Spleen (tissue), 7 donors: ENCODE measurements around the gene TSHR.

Experiments
- POLR2A ChIP-seq, 3 donors: fragments of 450-650 bp; IDR thresholded peaks; one replicate each; pipeline ENCODE4 v1.5.1; 2017; ENCODE audit warnings: antibody characterized with exemption in 3 of 3, mild to moderate bottlenecking in 1 of 3
- POLR2AphosphoS5 ChIP-seq, 3 donors: sonication (generic); formaldehyde crosslinking; IDR thresholded peaks; one replicate each; pipeline ENCODE4 v1.5.1; 2017; ENCODE audit warnings: antibody characterized with exemption in 3 of 3
- TF ChIP-seq, protein P1 (sequence below), 11 experiments: fragments of 200-600 bp in 7 of 11; fragments of 450-650 bp in 4 of 11; sonication (generic) in 4 of 11; IDR thresholded peaks in 8 of 11; conservative IDR thresholded peaks in 3 of 11; 1 replicate in 7 of 11; 2 replicates in 4 of 11; pipeline versions ENCODE4 v1.4.0 to v1.8.0; 2016 to 2021; ENCODE audit warnings: antibody characterized with exemption in 11 of 11, inconsistent platforms in 4 of 11, mild to moderate bottlenecking in 1 of 11
- donor health status: DM: no; HTN: no; CAD: no; lungs with moderate emphysema.
- donor health status: DM: no; HTN: no; CAD: no.
- donor health status: DM: no; HTN: no; CAD: no.

DNA sequence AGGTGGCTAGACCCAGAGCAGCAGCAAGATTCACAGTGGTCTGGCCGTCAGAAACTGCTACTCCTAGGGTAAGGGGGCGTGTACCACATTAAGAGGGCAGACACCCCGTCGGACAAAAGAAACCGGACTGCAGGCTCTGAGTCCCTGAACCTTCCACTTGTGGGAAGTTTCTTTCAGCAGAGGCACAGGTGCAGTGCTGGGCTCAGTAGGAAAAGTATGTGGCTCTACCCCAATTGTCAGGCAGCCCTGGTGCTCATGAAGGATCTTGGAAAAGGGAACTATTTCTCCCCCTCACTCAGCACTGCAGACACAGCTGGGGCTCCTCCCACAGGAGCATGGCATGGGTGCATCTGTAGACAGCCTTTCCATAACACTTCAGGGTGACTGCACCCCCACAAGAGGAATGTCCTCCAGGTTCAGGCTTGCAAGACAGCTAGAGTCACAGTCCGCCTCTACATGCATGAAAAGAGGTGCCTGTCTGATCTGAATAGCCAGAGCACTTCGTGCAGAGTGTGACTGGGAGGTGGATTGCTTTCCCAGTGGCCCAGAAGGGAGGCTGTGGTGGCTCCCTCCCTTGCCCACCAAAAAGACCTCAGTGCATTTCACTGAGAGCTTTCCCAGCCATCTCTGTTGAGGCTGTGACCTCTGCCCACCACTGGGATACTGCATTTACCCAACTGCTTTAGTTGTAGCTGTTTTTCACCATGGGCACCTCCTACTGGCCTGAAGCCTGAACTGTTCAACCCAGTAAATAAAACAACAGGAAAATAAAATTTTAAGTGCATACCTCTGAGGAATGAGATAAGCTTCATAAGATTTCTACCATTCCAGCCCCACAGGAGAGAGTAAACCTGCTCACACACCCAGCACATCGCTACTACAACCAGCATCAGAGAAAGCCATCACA lies 28.1 kb upstream of the TSHR start:
- TF ChIP-seq, protein P1, sequence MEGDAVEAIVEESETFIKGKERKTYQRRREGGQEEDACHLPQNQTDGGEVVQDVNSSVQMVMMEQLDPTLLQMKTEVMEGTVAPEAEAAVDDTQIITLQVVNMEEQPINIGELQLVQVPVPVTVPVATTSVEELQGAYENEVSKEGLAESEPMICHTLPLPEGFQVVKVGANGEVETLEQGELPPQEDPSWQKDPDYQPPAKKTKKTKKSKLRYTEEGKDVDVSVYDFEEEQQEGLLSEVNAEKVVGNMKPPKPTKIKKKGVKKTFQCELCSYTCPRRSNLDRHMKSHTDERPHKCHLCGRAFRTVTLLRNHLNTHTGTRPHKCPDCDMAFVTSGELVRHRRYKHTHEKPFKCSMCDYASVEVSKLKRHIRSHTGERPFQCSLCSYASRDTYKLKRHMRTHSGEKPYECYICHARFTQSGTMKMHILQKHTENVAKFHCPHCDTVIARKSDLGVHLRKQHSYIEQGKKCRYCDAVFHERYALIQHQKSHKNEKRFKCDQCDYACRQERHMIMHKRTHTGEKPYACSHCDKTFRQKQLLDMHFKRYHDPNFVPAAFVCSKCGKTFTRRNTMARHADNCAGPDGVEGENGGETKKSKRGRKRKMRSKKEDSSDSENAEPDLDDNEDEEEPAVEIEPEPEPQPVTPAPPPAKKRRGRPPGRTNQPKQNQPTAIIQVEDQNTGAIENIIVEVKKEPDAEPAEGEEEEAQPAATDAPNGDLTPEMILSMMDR (IDR thresholded peaks at IDR 0.05 in 8 of 11, conservative IDR thresholded peaks at IDR 0.05 in 3 of 11), result no peak
- no peak for TF ChIP-seq POLR2AphosphoS5 (IDR thresholded peaks at IDR 0.05)
- TF ChIP-seq POLR2A (IDR thresholded peaks at IDR 0.05), result no peak
